ENCODE results near the gene ECSIT. TPM values are rescaled to one million over a fixed set of nuclear protein-coding genes. Genes with fewer than 3 reads are reported as not detected.
"Not testable (repeated sequence)": the region's sequence is repeated elsewhere in the genome, so short reads cannot be mapped to it uniquely, and the experiment has no call there.

ECSIT gene, protein sequence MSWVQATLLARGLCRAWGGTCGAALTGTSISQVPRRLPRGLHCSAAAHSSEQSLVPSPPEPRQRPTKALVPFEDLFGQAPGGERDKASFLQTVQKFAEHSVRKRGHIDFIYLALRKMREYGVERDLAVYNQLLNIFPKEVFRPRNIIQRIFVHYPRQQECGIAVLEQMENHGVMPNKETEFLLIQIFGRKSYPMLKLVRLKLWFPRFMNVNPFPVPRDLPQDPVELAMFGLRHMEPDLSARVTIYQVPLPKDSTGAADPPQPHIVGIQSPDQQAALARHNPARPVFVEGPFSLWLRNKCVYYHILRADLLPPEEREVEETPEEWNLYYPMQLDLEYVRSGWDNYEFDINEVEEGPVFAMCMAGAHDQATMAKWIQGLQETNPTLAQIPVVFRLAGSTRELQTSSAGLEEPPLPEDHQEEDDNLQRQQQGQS
- 10 to 100 TPM; 42.6 to 46.0 TPM for total RNA-seq

DNA sequence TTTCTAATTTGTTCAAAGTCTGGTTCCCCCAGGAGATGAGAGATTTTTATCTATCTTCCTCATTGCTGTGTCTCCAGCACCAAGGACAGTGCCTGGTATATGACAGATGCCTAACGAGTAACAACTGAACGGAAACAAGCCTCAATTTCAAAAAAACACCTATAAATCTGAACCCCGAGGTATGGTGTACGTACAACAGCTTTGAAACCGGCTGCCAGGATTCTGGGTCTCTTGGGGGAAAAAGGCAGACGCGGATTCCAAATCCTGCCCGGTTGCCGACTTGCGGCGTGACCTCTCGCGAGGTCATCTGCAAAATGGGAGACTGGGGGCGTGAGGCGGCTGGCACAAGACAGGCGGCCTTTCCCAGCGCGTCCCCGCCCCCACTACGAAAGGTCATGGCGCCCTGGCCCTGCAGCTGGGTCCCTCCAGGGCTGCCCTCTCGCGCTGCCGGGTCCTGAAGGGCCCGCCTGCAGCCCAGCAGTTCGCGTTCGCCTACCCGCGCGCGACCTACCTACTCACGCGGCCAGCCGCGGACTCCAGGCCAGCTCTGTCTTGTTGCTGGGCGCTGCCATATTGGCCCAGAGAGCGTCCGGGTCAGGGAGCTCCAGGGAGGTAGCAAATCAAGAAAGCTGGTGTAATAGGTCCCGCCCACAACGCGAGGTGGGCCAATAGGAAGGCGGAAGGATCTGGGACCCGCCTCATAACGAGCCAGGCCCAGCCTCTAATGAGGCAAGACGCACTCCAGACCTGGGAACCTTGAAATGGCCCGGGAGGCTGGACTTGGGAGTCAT is at the start of gene ECSIT:
TSS of gene ECSIT (minus strand) at position 584 of the 791 bp plus-strand sequence. CDS start 9,964 bp downstream, outside the sequence.
- peak; percentile 97 for DNase-seq
- Mint-ChIP-seq H3K27me3 (ENCODE audit: low read depth) (no peaks in the 10 kb centered on the region), H3K4me1 (ENCODE audit: low read depth) (peaks cover 26% of the 10 kb centered on the region), H3K27ac (peak within 1 kb of the TSS; percentile 90), H3K9me3 (no peaks in the 10 kb centered on the region), H3K36me3 (ENCODE audit: low read depth) (peaks cover 4% of the 10 kb centered on the region), H3K4me3 (peak within 1 kb of the TSS; percentile 97)
- intact Hi-C loops (cut with micrococcal nuclease): loop anchor here (1.0 to 2.0 kb wide), 5 partner anchors 23 to 154 kb away; partner anchors contain the start of genes ELOF1, ODAD3, PRKCSH and SWSAP1
- CTCF ChIA-PET: interaction anchor here (0.6 to 1.0 kb wide), 2 partner anchors 59 to 147 kb away, joined by 3 to 4 read pairs; no protein-coding TSS in a partner anchor

DNA sequence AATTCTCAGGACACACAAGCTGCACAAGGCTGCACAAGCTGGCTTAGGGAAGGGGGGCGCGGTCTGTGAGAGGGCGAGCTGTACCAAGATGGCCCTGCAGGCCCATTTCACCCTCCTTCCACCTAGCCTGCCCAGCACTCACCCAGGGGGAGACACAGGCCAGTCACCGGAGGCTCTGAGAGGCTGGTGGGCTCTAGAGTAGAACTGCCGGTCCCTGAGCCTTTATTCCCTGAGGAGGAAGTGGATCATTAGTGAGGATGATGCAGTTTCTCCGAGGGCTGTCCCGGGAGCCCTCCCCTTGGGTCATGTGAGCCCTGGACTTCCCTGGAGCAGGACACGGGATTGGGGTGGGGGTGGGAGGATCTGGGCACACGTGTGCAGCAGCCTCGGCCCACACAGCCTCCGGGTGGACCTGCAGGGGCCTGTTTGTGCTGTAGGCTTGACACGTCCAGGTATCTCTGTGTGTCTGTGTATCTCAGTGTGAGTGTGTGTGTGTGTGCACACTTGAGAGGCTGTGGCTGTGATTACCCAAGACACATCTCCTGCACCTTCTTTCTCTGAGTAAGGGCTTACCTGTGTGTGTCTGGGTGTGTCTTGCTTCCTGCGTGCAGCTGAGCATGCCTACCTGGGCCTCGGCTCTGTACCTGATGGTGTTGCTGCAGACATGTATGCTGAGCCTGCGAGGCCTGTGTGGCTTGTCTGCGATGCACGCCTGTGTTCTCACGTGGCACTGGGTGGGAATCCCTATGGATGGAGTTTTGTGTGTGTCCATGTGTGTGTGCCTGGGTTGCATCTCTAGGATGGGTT is 48.7 kb upstream of the ECSIT start, which contains the start of gene ACP5:
TSS of gene ACP5 (minus strand) at position 195 of the 807 bp plus-strand sequence. CDS start 328 bp downstream, outside the sequence.
- Mint-ChIP-seq H3K9me3 (no peaks in the 10 kb centered on the region), H3K36me3 (ENCODE audit: low read depth) (no peaks in the 10 kb centered on the region), H3K27me3 (ENCODE audit: low read depth) (no peaks in the 10 kb centered on the region), H3K27ac (no peak within 1 kb of the TSS), H3K4me3 (peak within 1 kb of the TSS; percentile 63), H3K4me1 (ENCODE audit: low read depth) (peaks cover 29% of the 10 kb centered on the region)
- intact Hi-C loops (cut with micrococcal nuclease): no loop called here
- CTCF ChIA-PET: interaction anchor here (0.6 to 6.6 kb wide), 3 partner anchors 10 to 95 kb away, joined by 3 to 60 read pairs (median 5); partner anchors contain the start of gene ELOF1
- no peak for DNase-seq

DNA sequence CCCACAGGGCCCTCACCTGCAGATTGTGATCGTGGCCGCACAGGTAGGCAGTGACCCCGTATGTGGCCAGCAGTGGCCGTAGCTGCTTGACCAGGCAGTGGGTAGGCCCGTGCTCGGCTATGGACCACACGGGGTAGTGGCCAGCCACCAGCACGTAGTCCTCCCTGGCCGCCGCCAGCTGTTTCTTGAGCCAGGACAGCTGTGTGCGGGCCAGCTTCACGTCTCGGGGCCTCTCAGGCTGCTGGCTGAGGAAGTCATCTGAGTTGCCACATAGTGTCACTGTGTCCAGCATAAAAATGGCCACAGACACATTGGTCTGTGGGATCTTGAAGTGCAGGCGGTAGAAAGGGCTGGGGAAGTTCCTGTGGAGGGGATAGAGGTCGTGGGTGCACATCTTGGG is 47.3 kb upstream of the ECSIT start:
- DNase-seq: no peak
- CTCF ChIA-PET: interaction anchor here (1.0 kb wide), 1 partner anchor 16 kb away, joined by 6 read pairs; no protein-coding TSS in a partner anchor
- Mint-ChIP-seq H3K4me3 (no peak overlapping the region), H3K27ac (no peak overlapping the region), H3K27me3 (ENCODE audit: low read depth) (no peaks in the 10 kb centered on the region), H3K4me1 (ENCODE audit: low read depth) (peaks cover 20% of the 10 kb centered on the region), H3K36me3 (ENCODE audit: low read depth) (no peaks in the 10 kb centered on the region), H3K9me3 (no peaks in the 10 kb centered on the region)
- intact Hi-C loops (cut with micrococcal nuclease): no loop called here

DNA sequence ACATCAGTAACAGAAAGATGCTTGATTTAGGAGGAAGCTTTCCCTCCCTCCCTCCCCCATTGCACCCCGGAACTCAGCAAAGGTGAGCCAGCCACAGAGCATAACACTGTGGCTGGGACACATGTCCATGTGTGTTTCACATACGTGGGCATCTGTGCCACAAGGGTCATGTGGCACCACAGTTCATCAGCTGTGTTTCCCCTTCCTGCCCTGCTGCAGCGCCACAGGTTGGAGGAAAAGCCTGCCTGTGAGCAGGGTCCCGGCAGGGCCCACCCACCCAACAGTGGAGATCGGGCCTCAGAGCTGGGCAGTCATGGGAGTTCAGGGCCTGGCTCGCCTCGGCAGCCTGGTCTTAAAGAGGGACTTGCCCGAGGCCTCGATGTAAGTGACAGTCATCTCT is 45.8 kb upstream of the ECSIT start:
- H3K9me3 Mint-ChIP-seq: no peaks in the 10 kb centered on the region
- H3K4me3 Mint-ChIP-seq: no peak overlapping the region
- no peak for DNase-seq
- CTCF ChIA-PET: no interaction called here
- no peaks in the 10 kb centered on the region for H3K36me3 Mint-ChIP-seq (ENCODE audit: low read depth)
- no peak overlapping the region for H3K27ac Mint-ChIP-seq
- H3K27me3 Mint-ChIP-seq (ENCODE audit: low read depth): no peaks in the 10 kb centered on the region
- H3K4me1 Mint-ChIP-seq (ENCODE audit: low read depth): peaks cover 11% of the 10 kb centered on the region
- intact Hi-C loops (cut with micrococcal nuclease): no loop called here

DNA sequence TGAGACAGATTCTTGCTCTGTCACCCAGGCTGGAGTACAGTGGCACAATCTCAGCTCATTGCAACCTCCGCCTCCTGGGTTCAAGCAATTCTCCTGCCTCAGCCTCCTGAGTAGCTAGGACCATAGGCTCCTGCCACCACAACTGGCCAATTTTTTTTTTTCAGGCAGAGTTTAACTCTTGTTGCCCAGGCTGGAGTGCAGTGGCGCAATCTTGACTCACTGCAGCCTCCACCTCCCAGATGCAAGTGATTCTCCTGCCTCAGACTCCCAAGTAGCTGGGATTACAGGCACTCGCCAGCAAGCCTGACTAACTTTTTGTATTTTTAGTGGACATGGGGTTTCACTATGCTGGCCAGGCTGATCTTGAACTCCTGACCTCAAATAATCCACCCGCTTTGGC is 44.8 kb upstream of the ECSIT start:
- CTCF ChIA-PET: interaction anchor here (0.6 to 2.2 kb wide), 2 partner anchors 13 to 143 kb away, joined by 5 read pairs; no protein-coding TSS in a partner anchor
- DNase-seq; H3K27ac Mint-ChIP-seq; H3K4me3 Mint-ChIP-seq; H3K9me3 Mint-ChIP-seq; intact Hi-C loops (cut with micrococcal nuclease); H3K4me1 Mint-ChIP-seq (ENCODE audit: low read depth); H3K27me3 Mint-ChIP-seq (ENCODE audit: low read depth); H3K36me3 Mint-ChIP-seq (ENCODE audit: low read depth): not testable (repeated sequence)

DNA sequence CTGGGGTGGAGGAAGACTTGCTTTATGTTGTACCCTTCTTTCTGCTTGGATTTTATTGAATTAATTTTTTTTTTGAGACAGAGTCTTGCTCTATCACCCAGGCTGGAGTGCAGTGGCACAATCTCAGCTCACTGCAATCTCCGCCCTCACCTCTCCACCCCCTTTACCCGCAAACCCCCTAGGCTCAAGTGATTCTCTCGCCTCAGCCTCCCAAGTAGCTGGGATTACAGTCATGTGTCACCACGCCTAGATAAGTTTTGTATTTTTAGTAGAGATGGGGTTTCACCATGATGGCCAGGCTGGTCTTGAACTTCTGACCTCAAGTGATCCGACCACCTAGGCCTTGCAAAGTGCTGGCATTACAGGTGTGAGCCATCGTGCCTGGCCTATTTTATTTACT is 44.4 kb upstream of the ECSIT start:
- H3K36me3 Mint-ChIP-seq (ENCODE audit: low read depth); H3K4me1 Mint-ChIP-seq (ENCODE audit: low read depth); H3K9me3 Mint-ChIP-seq; intact Hi-C loops (cut with micrococcal nuclease); DNase-seq; H3K27ac Mint-ChIP-seq; H3K4me3 Mint-ChIP-seq; H3K27me3 Mint-ChIP-seq (ENCODE audit: low read depth): not testable (repeated sequence)
- CTCF ChIA-PET: interaction anchor here (0.6 to 2.2 kb wide), 2 partner anchors 12 to 143 kb away, joined by 5 read pairs; no protein-coding TSS in a partner anchor

DNA sequence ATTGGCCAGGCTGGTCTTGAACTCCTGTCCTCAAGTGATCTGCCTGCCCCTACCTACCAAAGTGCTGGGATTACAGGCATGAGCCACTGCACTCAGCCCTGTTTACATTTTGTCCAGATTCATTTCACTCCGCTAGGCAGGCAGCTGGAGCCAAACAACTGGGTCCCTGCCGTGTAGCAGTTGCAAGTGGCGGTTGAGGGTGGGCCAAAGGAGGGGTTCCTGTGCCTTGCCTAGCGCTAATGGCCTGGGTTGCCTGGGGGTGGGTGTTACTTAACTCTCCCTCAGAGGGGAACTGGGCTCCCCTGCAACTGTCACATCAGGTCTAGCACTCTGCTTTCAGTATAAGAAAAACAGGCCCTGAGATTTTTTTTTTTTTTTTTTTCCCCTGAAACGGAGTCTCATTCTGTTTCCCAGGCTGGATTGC is 41.1 kb upstream of the ECSIT start:
- CTCF ChIA-PET: no interaction called here
- intact Hi-C loops (cut with micrococcal nuclease): no loop called here
- Mint-ChIP-seq H3K4me1 (ENCODE audit: low read depth) (peaks cover 3% of the 10 kb centered on the region), H3K27ac (no peak overlapping the region), H3K9me3 (no peaks in the 10 kb centered on the region), H3K36me3 (ENCODE audit: low read depth) (peaks cover 2% of the 10 kb centered on the region), H3K27me3 (ENCODE audit: low read depth) (no peaks in the 10 kb centered on the region), H3K4me3 (no peak overlapping the region)
- no peak for DNase-seq

DNA sequence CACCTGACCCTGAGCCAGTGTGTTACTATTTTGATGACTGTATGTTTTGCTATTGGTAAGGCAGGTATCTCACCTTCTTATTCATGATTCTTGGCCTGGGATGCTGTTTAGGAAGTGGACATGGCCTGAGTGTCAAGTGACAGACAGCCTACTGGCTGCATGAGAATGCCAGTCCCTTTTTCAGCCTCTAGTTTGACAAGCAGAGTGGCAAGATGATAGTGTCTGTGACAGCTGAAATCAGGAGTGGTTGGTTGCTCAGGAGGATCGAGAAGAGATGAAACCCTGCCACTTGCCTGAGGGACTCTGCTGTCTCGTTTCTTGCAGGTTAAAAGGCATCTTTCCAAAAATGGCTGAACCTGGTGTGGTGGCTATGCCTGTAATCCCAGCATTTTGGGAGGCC is 37.2 kb upstream of the ECSIT start:
- peaks cover 2% of the 10 kb centered on the region for H3K36me3 Mint-ChIP-seq (ENCODE audit: low read depth)
- no peak overlapping the region for H3K4me3 Mint-ChIP-seq
- no peaks in the 10 kb centered on the region for H3K27me3 Mint-ChIP-seq (ENCODE audit: low read depth)
- intact Hi-C loops (cut with micrococcal nuclease): no loop called here
- H3K27ac Mint-ChIP-seq: no peak overlapping the region
- no peaks in the 10 kb centered on the region for H3K9me3 Mint-ChIP-seq
- no peak for DNase-seq
- CTCF ChIA-PET: interaction anchor here (0.9 kb wide), 1 partner anchor 29 kb away, joined by 3 read pairs; no protein-coding TSS in a partner anchor
- peaks cover 7% of the 10 kb centered on the region for H3K4me1 Mint-ChIP-seq (ENCODE audit: low read depth)

DNA sequence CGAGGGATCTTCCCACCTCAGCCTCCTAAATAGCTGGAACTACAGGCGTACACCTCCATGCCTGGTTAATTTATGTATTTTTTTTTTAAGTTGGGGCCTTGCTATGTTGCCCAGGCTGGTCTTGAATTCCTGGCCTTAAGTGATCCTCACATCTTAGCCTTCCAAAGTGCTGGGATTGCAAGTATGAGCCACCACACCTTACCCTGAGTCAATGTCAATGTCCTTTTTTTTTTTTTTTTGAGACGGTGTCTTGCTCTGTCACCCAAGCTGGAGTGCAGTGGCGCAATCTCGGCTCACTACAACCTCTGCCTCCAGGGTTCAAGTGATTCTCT is 36.7 kb upstream of the ECSIT start:
- intact Hi-C loops (cut with micrococcal nuclease); H3K27me3 Mint-ChIP-seq (ENCODE audit: low read depth); H3K9me3 Mint-ChIP-seq; H3K4me3 Mint-ChIP-seq; DNase-seq; H3K36me3 Mint-ChIP-seq (ENCODE audit: low read depth); H3K27ac Mint-ChIP-seq: not testable (repeated sequence)
- CTCF ChIA-PET: interaction anchor here (0.9 kb wide), 1 partner anchor 29 kb away, joined by 3 read pairs; no protein-coding TSS in a partner anchor
- H3K4me1 Mint-ChIP-seq (ENCODE audit: low read depth): peaks cover 10% of the 10 kb centered on the region

DNA sequence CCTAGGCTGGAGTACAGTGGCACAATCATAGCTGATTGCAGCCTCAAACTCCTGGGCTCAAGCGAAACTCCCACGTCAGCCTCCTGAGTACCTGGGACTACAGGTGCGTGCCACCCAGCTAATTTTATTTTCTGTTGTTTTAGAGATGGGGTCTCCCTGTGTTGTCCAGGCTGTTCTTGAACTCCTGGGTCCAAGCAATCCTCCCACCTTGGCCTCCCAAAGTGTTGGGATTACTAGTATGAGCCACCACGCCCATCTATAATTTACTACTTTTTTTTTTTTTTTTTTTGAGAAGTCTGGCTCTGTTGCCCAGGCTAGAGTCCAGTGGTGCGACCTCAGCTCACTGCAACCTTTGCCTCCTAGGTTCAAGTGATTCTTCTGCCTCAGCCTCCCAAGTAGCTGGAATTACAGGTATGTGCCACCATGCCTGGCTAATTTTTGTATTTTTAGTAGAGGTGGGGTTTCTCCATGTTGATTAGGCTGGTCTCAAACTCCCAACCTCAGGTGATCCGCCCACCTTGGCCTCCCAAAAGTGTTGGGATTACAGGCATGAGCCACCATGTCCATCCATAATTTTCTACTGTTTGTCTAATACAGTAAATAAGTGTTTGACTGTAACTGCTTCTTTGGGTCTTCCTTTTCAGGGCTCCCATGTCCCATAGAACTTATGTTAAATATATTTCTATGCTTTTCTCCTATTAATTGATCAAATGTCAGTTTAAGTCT is 35.3 kb upstream of the ECSIT start:
- H3K4me1 Mint-ChIP-seq (ENCODE audit: low read depth): peaks cover 19% of the 10 kb centered on the region
- H3K4me3 Mint-ChIP-seq; H3K9me3 Mint-ChIP-seq; H3K27ac Mint-ChIP-seq; H3K27me3 Mint-ChIP-seq (ENCODE audit: low read depth); intact Hi-C loops (cut with micrococcal nuclease); DNase-seq; H3K36me3 Mint-ChIP-seq (ENCODE audit: low read depth): not testable (repeated sequence)
- CTCF ChIA-PET: interaction anchor here (0.5 to 1.3 kb wide), 3 partner anchors 16 to 544 kb away, joined by 3 read pairs; no protein-coding TSS in a partner anchor

DNA sequence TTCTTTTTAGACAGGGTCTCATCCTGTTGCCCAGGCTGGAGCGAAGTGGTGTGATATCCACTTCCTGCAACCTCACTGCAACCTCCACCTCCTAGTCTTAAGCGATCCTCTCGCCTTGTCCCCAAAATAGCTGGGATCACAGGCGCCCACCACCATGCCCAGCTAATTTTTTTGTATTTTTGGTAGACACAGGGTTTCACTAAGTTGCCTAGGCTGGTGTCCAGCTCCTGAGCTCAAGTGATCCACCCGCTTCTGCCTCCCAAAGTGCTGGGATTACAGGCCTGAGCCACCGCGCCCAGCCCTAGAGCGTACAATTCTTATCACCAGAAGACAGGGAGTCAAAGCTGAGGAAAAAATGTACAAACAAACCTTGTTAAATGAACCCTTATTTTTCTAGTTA is 34.6 kb upstream of the ECSIT start:
- CTCF ChIA-PET: interaction anchor here (0.5 to 1.8 kb wide), 4 partner anchors 17 to 543 kb away, joined by 3 to 5 read pairs (median 3); no protein-coding TSS in a partner anchor
- intact Hi-C loops (cut with micrococcal nuclease): no loop called here
- H3K27ac Mint-ChIP-seq: no peak overlapping the region

More for the DNA sequence above, 34.6 kb upstream of the ECSIT start:
- no peaks in the 10 kb centered on the region for H3K9me3 Mint-ChIP-seq
- H3K4me1 Mint-ChIP-seq (ENCODE audit: low read depth): peaks cover 21% of the 10 kb centered on the region
- peaks cover 2% of the 10 kb centered on the region for H3K36me3 Mint-ChIP-seq (ENCODE audit: low read depth)
- H3K4me3 Mint-ChIP-seq: no peak overlapping the region
- H3K27me3 Mint-ChIP-seq (ENCODE audit: low read depth): no peaks in the 10 kb centered on the region
- DNase-seq: no peak
